ENCODE measurements around the gene PCDH9. TPM values are rescaled to one million over a fixed set of nuclear protein-coding genes. Genes with fewer than 3 reads are reported as not detected.

Gene PCDH9
- total RNA-seq, 1 experiment from 2014 or later, result 10.1 TPM

DNA sequence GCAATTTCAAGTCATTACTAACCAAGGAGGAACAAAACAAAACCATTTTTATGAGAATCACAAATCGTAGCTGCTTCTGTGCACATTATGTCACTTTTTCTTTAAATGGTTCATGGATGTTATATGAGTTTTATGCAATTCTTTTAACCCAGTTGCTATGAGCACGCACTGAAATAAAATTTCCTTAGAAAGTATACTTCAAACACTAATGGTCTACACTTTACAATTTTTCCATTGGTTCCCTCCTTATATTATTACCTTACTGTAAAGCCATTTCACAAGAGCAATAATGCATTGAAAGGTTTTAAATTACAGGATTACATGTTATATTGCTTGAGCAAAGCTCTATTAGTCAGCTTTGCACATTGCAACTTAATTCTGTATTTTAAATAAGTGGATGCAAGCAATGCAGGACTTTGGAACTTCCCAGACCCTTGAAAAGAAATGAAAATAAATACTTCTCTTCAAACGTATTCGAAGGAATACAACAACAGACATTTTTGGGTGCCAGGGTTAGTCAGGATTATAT lies 318.7 kb downstream of the PCDH9 start:
- Mint-ChIP-seq H3K27me3 (ENCODE audit: insufficient read depth, unreplicated experiment) (no peaks in the 10 kb centered on the region), H3K4me1 (ENCODE audit: insufficient read depth, unreplicated experiment) (no peaks in the 10 kb centered on the region), H3K27ac (ENCODE audit: low read depth, unreplicated experiment) (no peak overlapping the region), H3K4me3 (ENCODE audit: unreplicated experiment) (no peak overlapping the region), H3K36me3 (ENCODE audit: insufficient read depth, unreplicated experiment) (no peaks in the 10 kb centered on the region), H3K9me3 (ENCODE audit: unreplicated experiment) (no peaks in the 10 kb centered on the region)
- DNase-seq (ENCODE audit: unreplicated experiment), result no peak
- ChIA-PET POLR2A (no interaction called here), CTCF (no interaction called here)
- TF ChIP-seq, protein P1, sequence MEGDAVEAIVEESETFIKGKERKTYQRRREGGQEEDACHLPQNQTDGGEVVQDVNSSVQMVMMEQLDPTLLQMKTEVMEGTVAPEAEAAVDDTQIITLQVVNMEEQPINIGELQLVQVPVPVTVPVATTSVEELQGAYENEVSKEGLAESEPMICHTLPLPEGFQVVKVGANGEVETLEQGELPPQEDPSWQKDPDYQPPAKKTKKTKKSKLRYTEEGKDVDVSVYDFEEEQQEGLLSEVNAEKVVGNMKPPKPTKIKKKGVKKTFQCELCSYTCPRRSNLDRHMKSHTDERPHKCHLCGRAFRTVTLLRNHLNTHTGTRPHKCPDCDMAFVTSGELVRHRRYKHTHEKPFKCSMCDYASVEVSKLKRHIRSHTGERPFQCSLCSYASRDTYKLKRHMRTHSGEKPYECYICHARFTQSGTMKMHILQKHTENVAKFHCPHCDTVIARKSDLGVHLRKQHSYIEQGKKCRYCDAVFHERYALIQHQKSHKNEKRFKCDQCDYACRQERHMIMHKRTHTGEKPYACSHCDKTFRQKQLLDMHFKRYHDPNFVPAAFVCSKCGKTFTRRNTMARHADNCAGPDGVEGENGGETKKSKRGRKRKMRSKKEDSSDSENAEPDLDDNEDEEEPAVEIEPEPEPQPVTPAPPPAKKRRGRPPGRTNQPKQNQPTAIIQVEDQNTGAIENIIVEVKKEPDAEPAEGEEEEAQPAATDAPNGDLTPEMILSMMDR (IDR thresholded peaks at IDR 0.05; ENCODE audit: unreplicated experiment), result no peak
- intact Hi-C loops (cut with micrococcal nuclease), result no loop called here
- no TSS peak for BruUV-seq (replicated peaks)

- Mint-ChIP-seq H3K27me3 (ENCODE audit: insufficient read depth, unreplicated experiment) (no peaks in the 10 kb centered on the region), H3K4me1 (ENCODE audit: insufficient read depth, unreplicated experiment) (peaks cover 6% of the 10 kb centered on the region), H3K4me3 (ENCODE audit: unreplicated experiment) (no peak overlapping the region), H3K36me3 (ENCODE audit: insufficient read depth, unreplicated experiment) (no peaks in the 10 kb centered on the region), H3K9me3 (ENCODE audit: unreplicated experiment) (no peaks in the 10 kb centered on the region), H3K27ac (ENCODE audit: low read depth, unreplicated experiment) (no peak overlapping the region)
- TF ChIP-seq, protein P1 (IDR thresholded peaks at IDR 0.05; ENCODE audit: unreplicated experiment), result no peak
- CTCF ChIA-PET, result interaction anchor here (0.7 to 1.7 kb wide), 2 partner anchors 9 to 10 kb away, joined by 3 read pairs; no protein-coding TSS in a partner anchor
- intact Hi-C loops (cut with micrococcal nuclease), result no loop called here
- no peak for DNase-seq (ENCODE audit: unreplicated experiment)
- no TSS peak for BruUV-seq (replicated peaks)
- POLR2A ChIA-PET, result no interaction called here
These were observed 330.2 kb downstream of the PCDH9 start for GRCh38 chr13:66899955-66900354.

DNA sequence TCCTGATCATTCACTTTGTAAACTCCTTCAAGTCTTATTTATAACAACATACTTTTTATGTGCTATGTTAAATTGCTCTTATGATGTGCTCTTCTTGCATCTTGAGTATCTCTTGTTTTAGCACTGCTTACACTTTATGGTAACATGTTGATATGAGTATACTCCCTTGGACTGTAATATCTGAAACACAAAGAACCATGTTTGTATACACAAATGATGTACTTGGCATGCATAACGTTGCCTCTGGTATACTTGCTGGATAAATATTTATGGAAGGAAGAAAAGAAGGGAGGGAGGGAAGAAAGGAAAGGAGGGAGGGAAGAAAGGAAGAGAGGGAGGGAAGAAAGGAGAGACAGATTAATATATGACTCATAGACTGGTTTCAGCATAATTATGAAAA lies 333.2 kb downstream of the PCDH9 start:
- no peak overlapping the region for H3K4me3 Mint-ChIP-seq (ENCODE audit: unreplicated experiment)
- H3K36me3 Mint-ChIP-seq (ENCODE audit: insufficient read depth, unreplicated experiment), result no peaks in the 10 kb centered on the region
- no peak for DNase-seq (ENCODE audit: unreplicated experiment)
- no TSS peak for BruUV-seq (replicated peaks)
- H3K27me3 Mint-ChIP-seq (ENCODE audit: insufficient read depth, unreplicated experiment), result no peaks in the 10 kb centered on the region
- H3K27ac Mint-ChIP-seq (ENCODE audit: low read depth, unreplicated experiment), result no peak overlapping the region
- peaks cover 6% of the 10 kb centered on the region for H3K4me1 Mint-ChIP-seq (ENCODE audit: insufficient read depth, unreplicated experiment)
- TF ChIP-seq, protein P1 (IDR thresholded peaks at IDR 0.05; ENCODE audit: unreplicated experiment), result no peak
- POLR2A ChIA-PET, result no interaction called here
- H3K9me3 Mint-ChIP-seq (ENCODE audit: unreplicated experiment), result no peaks in the 10 kb centered on the region
- CTCF ChIA-PET, result no interaction called here
- intact Hi-C loops (cut with micrococcal nuclease), result no loop called here

GRCh38 chr13:66895780-66896179 lies 334.4 kb downstream of the PCDH9 start:
- H3K4me3 Mint-ChIP-seq (ENCODE audit: unreplicated experiment), result no peak overlapping the region

More at GRCh38 chr13:66895780-66896179, 334.4 kb downstream of the PCDH9 start:
- ChIA-PET CTCF (no interaction called here), POLR2A (no interaction called here)
- intact Hi-C loops (cut with micrococcal nuclease), result no loop called here
- peaks cover 6% of the 10 kb centered on the region for H3K4me1 Mint-ChIP-seq (ENCODE audit: insufficient read depth, unreplicated experiment)
- no peaks in the 10 kb centered on the region for H3K27me3 Mint-ChIP-seq (ENCODE audit: insufficient read depth, unreplicated experiment)
- BruUV-seq (replicated peaks), result no TSS peak
- no peak for DNase-seq (ENCODE audit: unreplicated experiment)
- peaks cover 4% of the 10 kb centered on the region for H3K9me3 Mint-ChIP-seq (ENCODE audit: unreplicated experiment)
- H3K27ac Mint-ChIP-seq (ENCODE audit: low read depth, unreplicated experiment), result no peak overlapping the region
- H3K36me3 Mint-ChIP-seq (ENCODE audit: insufficient read depth, unreplicated experiment), result no peaks in the 10 kb centered on the region
- TF ChIP-seq, protein P1 (IDR thresholded peaks at IDR 0.05; ENCODE audit: unreplicated experiment), result no peak

All from MCF 10A (cell line).